Motor neuron (in vitro differentiated cells): ENCODE measurements around the gene SRRT. TPM values are rescaled to one million over a fixed set of nuclear protein-coding genes. Genes with fewer than 3 reads are reported as not detected.

Source experiments
- ATAC-seq, 8 experiments: fragments of 200-7000 bp; cut with Tn5 transposase; replicated peaks in 6 of 8; 2 replicates each; pipeline ENCODE4 v1.8.0; 2021; ENCODE audit warnings: mild to moderate bottlenecking in 8 of 8, moderate library complexity in 8 of 8
- H3K27ac ChIP-seq, 2 donors: fragments of 250-450 bp; sonication (Bioruptor Pico); 2 replicates each; pipeline ENCODE4 v1.9.0; 2021; ENCODE audit warnings: antibody characterized with exemption in 2 of 2, mild to moderate bottlenecking in 2 of 2, moderate library complexity in 1 of 2
- H3K4me1 ChIP-seq, 2 donors: fragments of 250-450 bp; sonication (Bioruptor Pico); replicated peaks in 1 of 2; 2 replicates each; pipeline ENCODE4 v1.6.1; 2021; ENCODE audit warnings: antibody characterized with exemption in 2 of 2, mild to moderate bottlenecking in 2 of 2, moderate library complexity in 1 of 2
- H3K4me3 ChIP-seq, 5 donors: fragments of 250-450 bp; sonication (Bioruptor Pico); 2 replicates each; pipeline ENCODE4 v1.9.0; 2021; ENCODE audit warnings: antibody characterized with exemption in 5 of 5, mild to moderate bottlenecking in 5 of 5, moderate library complexity in 4 of 5
- WGBS, 10 experiments: fragments of 450-650 bp; shearing (Covaris generic); methylation state at CpG; one replicate each; pipeline ENCODE4 v1.0.0; 2022; 5-methylcytosine and 5-hydroxymethylcytosine counted together
- in situ Hi-C, 9 experiments: fragments of 400-800 bp; cut with MboI; loops; one replicate each; pipeline ENCODE4 v1.15.0; 2021; ENCODE audit warnings: low sequenced_read_pairs in 9 of 9, low pct_unique_long_range_greater_than_20kb in 2 of 9; ENCODE audit not compliant: unreplicated experiment in 9 of 9
- total RNA-seq, 8 experiments: library from RNA; unstranded; fragments of 300-600 nt; gene quantifications; 2 replicates each; pipeline versions ENCODE4 v1.2.3 to v1.2.4, GENCODE V29; 2022

SRRT gene
- total RNA-seq, 8 experiments from 2014 or later: 28.4 to 149 (median 57.0) TPM

DNA sequence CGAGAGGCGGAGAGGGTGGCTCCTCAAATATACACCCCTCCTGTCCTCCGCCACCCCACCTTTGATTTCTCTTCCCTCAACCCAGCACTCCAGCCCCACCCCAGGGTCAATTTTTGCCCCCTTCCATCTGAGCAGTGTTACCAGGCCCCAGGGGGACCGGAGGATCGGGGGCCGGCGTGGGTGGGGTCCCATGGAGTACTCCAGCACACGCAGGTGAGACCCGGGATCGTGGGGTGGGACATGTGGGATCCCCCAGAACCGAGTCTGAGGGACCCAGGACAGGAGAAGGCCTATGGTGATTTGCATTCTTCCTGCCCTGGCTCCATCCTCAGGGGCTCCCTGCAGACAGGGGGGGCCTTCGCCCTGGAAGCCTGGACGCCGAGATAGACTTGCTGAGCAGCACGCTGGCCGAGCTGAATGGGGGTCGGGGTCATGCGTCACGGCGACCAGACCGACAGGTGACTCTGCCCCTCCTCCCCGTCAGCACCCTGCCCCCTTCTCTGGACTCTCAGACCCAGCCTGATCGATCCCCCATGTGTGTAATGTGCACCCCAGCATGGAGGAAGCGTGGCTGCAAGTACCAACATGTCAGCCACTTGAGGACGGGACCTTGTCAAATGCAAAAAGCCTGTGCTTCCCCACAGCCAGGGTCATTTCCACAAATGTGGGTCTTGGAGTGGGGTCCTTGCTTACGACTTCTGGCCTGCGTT lies 7.0 kb upstream of the SRRT start:
- peak in 7 of 8 experiments; percentile 3 to 20 (median 6) for ATAC-seq
- in situ Hi-C loops: loop anchor here in 7 of 9 experiments (25.0 kb wide), 2 partner anchors 156 to 406 kb away; partner anchors contain the start of genes SPACDR (in 5 of the 7), EPO (in 4 of the 7) and POP7 (in 4 of the 7)
- Histone ChIP-seq H3K4me3 (peak overlapping the region; percentile 5 to 36 (median 24)), H3K27ac (peak overlapping the region in 1 of 2 donors; percentile 39), H3K4me1 (peaks cover 12 to 21% of the 10 kb centered on the region in 2 donors)
- WGBS, 10 experiments: 23 to 80% (median 33%) methylated on average over 1 to 5 of the region's 27 CpGs; no CpG with 5 or more reads in 7 of the 10 experiments

DNA sequence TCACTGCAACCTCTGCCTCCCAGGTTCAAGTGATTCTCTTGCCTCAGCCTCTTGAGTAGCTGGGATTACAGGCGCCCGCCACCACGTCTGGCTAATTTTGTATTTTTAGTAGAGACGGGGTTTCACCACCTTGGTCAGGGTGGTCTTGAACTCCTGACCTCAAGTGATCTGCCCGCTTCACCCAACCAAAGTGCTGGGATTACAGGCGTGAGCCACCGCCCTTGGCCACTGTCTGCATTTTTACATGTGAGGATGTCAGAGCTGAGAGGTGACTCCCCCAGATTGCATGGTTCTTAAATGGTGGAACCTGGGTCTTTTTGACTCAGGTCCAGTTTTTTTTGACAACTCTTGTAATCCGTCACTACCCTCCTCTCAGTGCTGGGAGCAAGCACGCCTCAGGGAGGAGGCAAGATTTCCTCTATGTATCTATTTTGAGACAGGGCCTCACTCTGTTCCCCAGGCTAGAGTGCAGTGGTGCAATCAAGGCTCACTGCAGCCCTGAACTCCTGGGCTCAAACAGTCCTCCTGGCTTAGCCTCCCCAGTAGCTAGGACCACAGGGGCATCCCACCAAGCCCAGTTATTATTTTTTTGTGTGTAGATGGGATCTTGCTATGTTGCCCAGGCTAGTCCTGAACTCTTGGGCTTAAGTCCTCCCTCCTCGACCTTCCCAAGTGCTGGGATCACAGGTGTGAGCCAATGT lies 1.2 kb upstream of the SRRT start:
- Histone ChIP-seq H3K4me3 (peak overlapping the region; percentile 70 to 98 (median 91)), H3K27ac (peak overlapping the region; percentile 97 to 98), H3K4me1 (peaks cover 15 to 19% of the 10 kb centered on the region in 2 donors)
- ATAC-seq: no peak
- WGBS, 10 experiments: 60 to 96% (median 93%) methylated on average over 1 to 5 of the region's 10 CpGs; no CpG with 5 or more reads in 6 of the 10 experiments
- in situ Hi-C loops: loop anchor here in 7 of 9 experiments (25.0 kb wide), 2 partner anchors 161 to 411 kb away; partner anchors contain the start of genes SPACDR (in 5 of the 7), EPO (in 4 of the 7) and POP7 (in 4 of the 7)

DNA sequence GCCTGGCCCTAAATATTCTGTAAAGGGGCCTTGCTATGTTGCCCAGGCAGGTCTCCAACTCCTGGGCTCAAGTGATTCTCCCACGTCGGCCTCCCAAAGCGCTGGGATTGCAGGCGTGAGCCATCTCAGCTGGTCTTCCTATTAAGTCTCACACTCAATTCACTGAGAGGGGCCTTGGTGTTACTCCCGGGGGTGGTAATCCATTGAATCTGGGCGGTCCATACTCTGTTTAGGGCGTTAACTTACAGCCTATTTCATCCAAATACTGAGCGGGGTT lies 665 bp upstream of the SRRT start:
- H3K4me1 ChIP-seq: peaks cover 15 to 19% of the 10 kb centered on the region in 2 donors
- 18 to 80% (median 37%) methylated on average over 1 to 3 of the region's 8 CpGs; no CpG with 5 or more reads in 4 of the 10 experiments for WGBS, 10 experiments
- peak overlapping the region; percentile 97 to 98 for H3K27ac ChIP-seq
- H3K4me3 ChIP-seq: peak overlapping the region; percentile 70 to 98 (median 91)
- peak in 4 of 8 experiments; percentile 0 to 8 (median 2) for ATAC-seq
- in situ Hi-C loops: loop anchor here in 7 of 9 experiments (25.0 kb wide), 2 partner anchors 162 to 412 kb away; partner anchors contain the start of genes SPACDR (in 5 of the 7), EPO (in 4 of the 7) and POP7 (in 4 of the 7)

DNA sequence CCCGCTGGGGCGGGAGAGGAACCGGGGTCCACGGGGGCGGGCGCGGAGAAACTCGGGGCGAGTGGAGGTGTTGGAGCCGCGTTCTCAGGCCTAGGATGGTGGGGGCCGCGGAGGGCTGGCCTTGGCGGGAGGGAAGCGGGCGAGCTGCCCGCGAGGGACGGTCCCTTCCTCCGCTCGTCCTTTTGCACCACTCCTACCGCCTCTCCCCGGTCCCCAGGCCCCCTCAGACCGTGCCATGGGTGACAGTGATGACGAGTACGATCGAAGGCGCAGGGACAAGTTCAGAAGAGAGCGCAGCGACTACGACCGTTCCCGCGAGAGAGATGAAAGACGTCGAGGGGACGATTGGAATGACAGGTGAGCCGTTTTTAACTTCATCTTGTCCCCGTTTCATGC lies 451 bp downstream of the SRRT start:
- Histone ChIP-seq H3K4me3 (peak overlapping the region; percentile 70 to 98 (median 91)), H3K4me1 (peaks cover 15 to 19% of the 10 kb centered on the region in 2 donors), H3K27ac (peak overlapping the region; percentile 97 to 98)
- 0% methylated on average over 2 to 7 of the region's 39 CpGs; no CpG with 5 or more reads in 6 of the 10 experiments for WGBS, 10 experiments
- in situ Hi-C loops: loop anchor here in 2 of 9 experiments (25.0 kb wide), 3 partner anchors 187 to 412 kb away; partner anchors contain the start of gene NAT16 (in 1 of the 2)
- ATAC-seq: peak; percentile 25 to 46 (median 36)

DNA sequence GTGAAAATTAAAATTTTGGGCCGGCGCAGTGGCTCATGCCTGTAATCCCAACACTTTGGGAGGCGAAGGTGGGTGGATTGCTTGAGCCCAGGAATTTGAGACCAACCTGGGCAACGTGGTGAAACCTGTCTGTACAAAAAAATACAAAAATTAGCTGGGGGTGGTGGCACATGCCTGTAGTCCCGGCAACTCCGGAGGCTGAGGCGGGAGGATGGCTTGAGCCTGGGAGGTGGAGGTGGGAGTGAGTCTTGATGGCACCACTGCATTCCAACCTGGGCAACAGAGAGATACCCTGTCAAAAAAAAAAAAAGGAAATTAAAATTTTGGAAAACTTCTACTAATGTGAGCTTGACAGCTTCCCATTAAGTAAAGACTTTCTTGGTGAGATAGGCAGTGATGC lies 3.1 kb downstream of the SRRT start:
- Histone ChIP-seq H3K27ac (no peak overlapping the region), H3K4me3 (no peak overlapping the region), H3K4me1 (peaks cover 15 to 19% of the 10 kb centered on the region in 2 donors)
- no peak for ATAC-seq
- in situ Hi-C loops: loop anchor here in 2 of 9 experiments (25.0 kb wide), 3 partner anchors 184 to 409 kb away; partner anchors contain the start of gene NAT16 (in 1 of the 2)
- WGBS, 10 experiments: 68 to 100% (median 90%) methylated on average over 2 to 7 of the region's 7 CpGs; no CpG with 5 or more reads in 2 of the 10 experiments

DNA sequence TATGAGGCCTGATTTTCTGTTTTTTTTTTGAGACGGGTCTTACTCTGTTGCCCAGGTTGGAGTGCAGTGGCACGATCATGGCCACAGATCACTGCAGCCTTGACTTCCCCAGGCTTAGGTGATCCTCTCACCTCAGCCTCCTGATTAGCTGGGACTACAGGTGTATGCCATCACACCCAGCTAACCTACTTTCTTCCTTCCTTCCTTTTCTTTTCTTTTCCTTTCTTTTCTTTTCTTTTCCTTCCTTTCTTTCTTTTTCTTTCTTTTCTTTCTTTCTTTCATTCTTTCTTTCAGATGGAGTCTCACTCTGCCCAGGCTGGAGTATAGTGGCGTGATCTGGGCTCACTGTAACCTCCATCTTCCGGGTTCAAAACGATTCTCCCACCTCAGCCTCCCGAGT lies 3.8 kb downstream of the SRRT start:
- no peak for ATAC-seq
- no peak overlapping the region for H3K4me3 ChIP-seq
- peaks cover 15 to 19% of the 10 kb centered on the region in 2 donors for H3K4me1 ChIP-seq
- 50 to 99% (median 89%) methylated on average over 2 to 6 of the region's 6 CpGs; no CpG with 5 or more reads in 2 of the 10 experiments for WGBS, 10 experiments
- H3K27ac ChIP-seq: no peak overlapping the region
- in situ Hi-C loops: loop anchor here in 2 of 9 experiments (25.0 kb wide), 3 partner anchors 184 to 409 kb away; partner anchors contain the start of gene NAT16 (in 1 of the 2)

DNA sequence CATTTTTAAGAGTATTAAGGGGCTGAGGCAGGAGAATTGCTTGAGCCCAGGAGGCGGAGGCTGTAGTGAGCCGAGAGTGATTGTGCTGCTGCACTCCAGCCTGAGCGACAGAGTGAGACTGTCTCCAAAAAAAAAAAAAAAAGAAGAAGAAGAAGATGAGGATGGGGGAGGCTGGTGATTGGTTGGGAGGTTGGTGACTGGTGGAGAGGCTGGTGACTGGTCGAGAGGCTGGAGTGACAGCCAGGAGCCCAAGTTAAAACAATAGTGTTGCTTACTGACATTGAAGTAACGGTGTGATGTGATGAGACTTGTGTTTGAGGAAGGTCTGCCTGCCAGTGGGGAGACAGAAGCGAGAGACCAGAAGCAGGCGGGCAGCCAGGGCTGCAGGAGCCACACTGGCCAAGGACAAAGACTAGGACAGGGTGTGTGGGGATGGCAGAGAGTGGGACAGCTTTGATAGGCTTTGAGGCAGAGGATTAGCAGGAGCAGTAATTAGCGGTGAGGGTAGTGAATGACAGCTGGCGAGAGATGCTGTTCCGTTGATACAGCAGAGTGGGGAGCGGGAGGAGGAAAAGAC lies 4.9 kb downstream of the SRRT start:
- ATAC-seq: no peak
- in situ Hi-C loops: loop anchor here in 2 of 9 experiments (25.0 kb wide), 3 partner anchors 183 to 408 kb away; partner anchors contain the start of gene NAT16 (in 1 of the 2)
- H3K4me3 ChIP-seq: no peak overlapping the region
- H3K27ac ChIP-seq: no peak overlapping the region
- H3K4me1 ChIP-seq: peaks cover 14 to 15% of the 10 kb centered on the region in 2 donors
- 68 to 100% (median 79%) methylated on average over 1 to 11 of the region's 11 CpGs; no CpG with 5 or more reads in 2 of the 10 experiments for WGBS, 10 experiments

DNA sequence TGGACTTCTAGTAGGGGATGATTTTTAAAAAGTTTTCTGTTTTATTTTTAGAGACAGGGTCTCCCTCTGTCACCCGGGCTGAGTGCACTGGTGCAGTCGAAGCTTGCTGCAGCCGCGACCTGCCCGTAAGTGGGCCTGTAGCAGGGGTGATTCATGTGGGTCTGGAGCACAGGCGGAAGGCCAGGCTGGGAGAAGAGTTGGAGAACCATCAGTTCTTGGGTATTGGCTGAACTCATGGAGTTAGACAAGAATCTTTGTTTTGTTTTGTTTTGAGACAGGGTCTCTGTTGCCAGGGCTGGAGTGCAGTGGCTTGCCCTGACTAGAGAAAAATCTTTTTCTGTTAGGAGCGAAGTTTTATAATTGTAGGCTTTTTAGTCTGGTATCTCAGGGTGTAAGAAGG lies 5.7 kb downstream of the SRRT start:
- H3K27ac ChIP-seq: no peak overlapping the region
- H3K4me3 ChIP-seq: no peak overlapping the region
- WGBS, 10 experiments: 50 to 100% (median 93%) methylated on average over 1 to 7 of the region's 7 CpGs; no CpG with 5 or more reads in 2 of the 10 experiments
- peak in 1 of 8 experiments; percentile 9 for ATAC-seq
- in situ Hi-C loops: loop anchor here in 2 of 9 experiments (25.0 kb wide), 3 partner anchors 182 to 407 kb away; partner anchors contain the start of gene NAT16 (in 1 of the 2)
- peaks cover 14 to 15% of the 10 kb centered on the region in 2 donors for H3K4me1 ChIP-seq

DNA sequence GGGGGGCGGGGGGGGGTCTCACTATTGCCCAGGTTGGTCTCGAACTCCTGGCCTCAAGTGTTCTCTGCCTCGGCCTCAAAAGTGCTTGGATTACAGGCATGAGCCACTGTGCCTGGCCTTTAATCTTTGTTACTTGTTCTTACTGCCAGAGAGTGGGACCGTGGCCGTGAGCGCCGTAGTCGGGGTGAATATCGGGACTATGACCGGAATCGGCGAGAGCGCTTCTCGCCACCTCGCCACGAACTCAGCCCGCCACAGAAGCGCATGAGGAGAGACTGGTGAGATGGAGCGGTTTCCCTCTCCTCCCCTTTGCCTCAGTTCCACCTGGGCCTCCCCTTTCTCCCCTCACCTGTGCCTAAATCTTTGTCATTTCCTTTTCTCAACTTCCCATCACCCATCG lies 6.2 kb downstream of the SRRT start:
- Histone ChIP-seq H3K27ac (no peak overlapping the region), H3K4me1 (peaks cover 11 to 12% of the 10 kb centered on the region in 2 donors), H3K4me3 (no peak overlapping the region)
- in situ Hi-C loops: loop anchor here in 2 of 9 experiments (25.0 kb wide), 3 partner anchors 181 to 406 kb away; partner anchors contain the start of gene NAT16 (in 1 of the 2)
- no peak for ATAC-seq
- 80 to 100% (median 94%) methylated on average over 1 to 19 of the region's 20 CpGs; no CpG with 5 or more reads in 5 of the 10 experiments for WGBS, 10 experiments

DNA sequence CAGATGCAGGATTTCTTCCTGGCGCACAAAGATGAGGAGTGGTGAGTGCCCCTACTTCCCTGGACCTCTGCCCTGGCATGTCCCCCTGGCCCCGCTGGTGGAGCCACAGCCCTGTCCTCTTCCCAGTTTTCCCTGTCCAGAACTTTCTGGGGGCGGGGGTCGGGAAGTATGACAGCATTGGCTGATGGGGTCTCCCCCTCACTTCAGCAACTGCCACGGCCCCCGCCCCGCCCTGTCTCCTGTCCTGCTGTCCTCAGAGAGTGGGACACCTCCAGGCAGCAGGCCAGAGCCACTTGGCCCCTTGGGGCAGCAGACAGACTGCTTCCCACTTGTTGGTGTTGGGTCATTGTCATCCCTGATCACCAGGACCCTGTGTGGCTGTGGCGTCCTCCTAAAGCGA lies 7.3 kb downstream of the SRRT start:
- H3K4me3 ChIP-seq: no peak overlapping the region
- peaks cover 0 to 2% of the 10 kb centered on the region in 2 donors for H3K4me1 ChIP-seq
- in situ Hi-C loops: loop anchor here in 2 of 9 experiments (25.0 kb wide), 3 partner anchors 180 to 405 kb away; partner anchors contain the start of gene NAT16 (in 1 of the 2)
- ATAC-seq: peak in 2 of 8 experiments; percentile 4 to 10
- H3K27ac ChIP-seq: no peak overlapping the region
- 93 to 100% (median 100%) methylated on average over 1 to 5 of the region's 9 CpGs; no CpG with 5 or more reads in 5 of the 10 experiments for WGBS, 10 experiments

DNA sequence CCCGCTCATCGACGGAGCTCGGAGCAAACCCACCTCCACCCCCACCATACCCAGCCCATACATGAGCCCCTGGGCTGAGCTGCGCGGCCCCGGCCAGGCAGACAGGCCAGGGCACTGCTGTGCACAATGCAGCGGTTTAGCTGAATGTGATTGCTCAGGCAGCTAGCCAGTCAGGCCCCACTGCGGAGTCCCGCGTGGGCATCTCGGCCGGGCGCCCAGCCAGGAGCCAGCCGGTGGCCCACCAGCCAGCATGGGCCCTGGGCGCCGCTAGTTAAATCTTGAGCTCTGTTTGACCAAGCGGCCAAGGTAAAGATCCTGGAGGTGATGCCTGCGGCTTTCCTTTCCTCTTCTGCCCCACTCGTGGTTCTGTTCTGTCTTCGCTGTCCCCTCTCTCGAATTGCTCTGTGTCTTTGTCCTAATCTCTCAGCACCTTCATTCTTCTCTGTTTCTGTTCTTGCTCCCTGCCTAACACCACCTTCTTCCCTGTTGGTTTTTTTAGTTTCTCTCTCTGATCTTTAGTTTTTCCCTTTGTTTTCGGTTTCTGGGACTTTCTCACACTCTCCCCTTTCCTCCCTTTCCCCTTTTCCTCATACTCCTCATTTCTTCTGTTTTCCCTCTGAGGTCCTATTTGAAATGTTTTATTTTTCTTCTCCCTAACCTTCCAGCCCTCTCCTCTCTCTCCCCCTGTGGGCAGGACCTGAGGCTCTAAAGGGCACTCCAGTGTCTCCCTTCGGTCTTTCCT lies 8.1 kb downstream of the SRRT start:
- no peak overlapping the region for H3K4me3 ChIP-seq
- 64 to 100% (median 92%) methylated on average over 1 to 9 of the region's 24 CpGs; no CpG with 5 or more reads in 1 of the 10 experiments for WGBS, 10 experiments
- in situ Hi-C loops: loop anchor here in 2 of 9 experiments (25.0 kb wide), 3 partner anchors 179 to 404 kb away; partner anchors contain the start of gene NAT16 (in 1 of the 2)
- no peak for ATAC-seq
- no peak overlapping the region for H3K27ac ChIP-seq
- peaks cover 1 to 3% of the 10 kb centered on the region in 2 donors for H3K4me1 ChIP-seq
